ENCODE results near the gene KRTAP21-3. TPM values are rescaled to one million over a fixed set of nuclear protein-coding genes. Genes with fewer than 3 reads are reported as not detected.

The KRTAP21-3 gene
- total RNA-seq, 4 donors from 2014 or later: not detected

GRCh38 chr21:30713766-30714165 lies 4.8 kb downstream of the KRTAP21-3 start:
- DNase-seq: no peak
- TF ChIP-seq POLR2A (IDR thresholded peaks at IDR 0.05): no peak
- TF ChIP-seq, protein P1, sequence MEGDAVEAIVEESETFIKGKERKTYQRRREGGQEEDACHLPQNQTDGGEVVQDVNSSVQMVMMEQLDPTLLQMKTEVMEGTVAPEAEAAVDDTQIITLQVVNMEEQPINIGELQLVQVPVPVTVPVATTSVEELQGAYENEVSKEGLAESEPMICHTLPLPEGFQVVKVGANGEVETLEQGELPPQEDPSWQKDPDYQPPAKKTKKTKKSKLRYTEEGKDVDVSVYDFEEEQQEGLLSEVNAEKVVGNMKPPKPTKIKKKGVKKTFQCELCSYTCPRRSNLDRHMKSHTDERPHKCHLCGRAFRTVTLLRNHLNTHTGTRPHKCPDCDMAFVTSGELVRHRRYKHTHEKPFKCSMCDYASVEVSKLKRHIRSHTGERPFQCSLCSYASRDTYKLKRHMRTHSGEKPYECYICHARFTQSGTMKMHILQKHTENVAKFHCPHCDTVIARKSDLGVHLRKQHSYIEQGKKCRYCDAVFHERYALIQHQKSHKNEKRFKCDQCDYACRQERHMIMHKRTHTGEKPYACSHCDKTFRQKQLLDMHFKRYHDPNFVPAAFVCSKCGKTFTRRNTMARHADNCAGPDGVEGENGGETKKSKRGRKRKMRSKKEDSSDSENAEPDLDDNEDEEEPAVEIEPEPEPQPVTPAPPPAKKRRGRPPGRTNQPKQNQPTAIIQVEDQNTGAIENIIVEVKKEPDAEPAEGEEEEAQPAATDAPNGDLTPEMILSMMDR (IDR thresholded peaks at IDR 0.05): no peak
- Histone ChIP-seq H3K36me3 (no peaks in the 10 kb centered on the region), H3K4me1 (no peaks in the 10 kb centered on the region), H3K4me3 (no peak overlapping the region), H3K27me3 (no peaks in the 10 kb centered on the region), H3K27ac (no peak overlapping the region), H3K9me3 (no peaks in the 10 kb centered on the region)

DNA sequence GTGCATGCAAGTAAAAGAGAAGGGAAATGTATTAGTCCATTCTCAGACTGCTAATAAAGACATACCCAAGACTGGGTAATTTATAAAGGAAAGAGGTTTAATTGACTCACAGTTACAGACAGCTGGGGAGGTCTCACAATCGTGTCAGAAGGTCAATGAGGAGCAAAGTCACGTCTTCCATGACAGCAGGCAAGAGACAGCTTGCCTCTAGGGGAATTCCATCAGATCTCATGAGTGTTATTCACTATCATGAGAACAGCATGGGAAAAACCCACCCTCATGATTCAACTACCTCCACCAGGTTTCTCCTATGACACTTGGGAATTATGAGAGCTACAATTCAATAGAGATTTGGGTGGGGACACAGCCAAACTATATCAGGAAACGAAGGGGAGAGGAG lies 8.1 kb downstream of the KRTAP21-3 start:
- no peaks in the 10 kb centered on the region for H3K27me3 ChIP-seq
- H3K4me1 ChIP-seq: no peaks in the 10 kb centered on the region
- no peak for TF ChIP-seq POLR2A (IDR thresholded peaks at IDR 0.05)
- TF ChIP-seq, protein P1 (IDR thresholded peaks at IDR 0.05): no peak
- H3K36me3 ChIP-seq: no peaks in the 10 kb centered on the region
- H3K9me3 ChIP-seq: no peaks in the 10 kb centered on the region
- no peak for DNase-seq
- no peak overlapping the region for H3K4me3 ChIP-seq
- H3K27ac ChIP-seq: no peak overlapping the region

GRCh38 chr21:30707409-30707808 lies 11.2 kb downstream of the KRTAP21-3 start:
- H3K4me3 ChIP-seq: no peak overlapping the region
- H3K36me3 ChIP-seq: no peaks in the 10 kb centered on the region
- no peak overlapping the region for H3K27ac ChIP-seq
- DNase-seq: no peak
- no peaks in the 10 kb centered on the region for H3K27me3 ChIP-seq
- TF ChIP-seq, protein P1 (IDR thresholded peaks at IDR 0.05): no peak
- no peak for TF ChIP-seq POLR2A (IDR thresholded peaks at IDR 0.05)
- no peaks in the 10 kb centered on the region for H3K4me1 ChIP-seq
- H3K9me3 ChIP-seq: no peaks in the 10 kb centered on the region

DNA sequence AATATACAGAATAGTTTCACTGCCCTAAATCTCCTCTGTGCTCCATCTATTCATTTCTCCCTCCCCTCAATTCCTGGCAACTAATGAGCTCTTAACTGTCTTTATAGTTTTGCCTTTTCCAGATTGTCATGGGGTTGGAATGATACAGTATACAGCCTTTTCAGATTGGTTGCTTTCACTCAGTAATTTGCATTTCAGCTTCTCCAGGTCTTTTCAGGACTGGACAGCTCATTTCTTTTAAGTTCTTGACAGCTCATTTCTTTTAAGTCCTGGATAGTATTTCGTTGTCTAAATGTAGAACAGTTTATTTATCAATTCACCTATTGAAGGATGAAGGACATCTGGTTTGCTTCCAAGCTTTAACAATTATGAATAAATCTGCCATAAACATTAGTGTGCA lies 22.6 kb downstream of the KRTAP21-3 start:
- Histone ChIP-seq H3K27ac (no peak overlapping the region), H3K4me1 (no peaks in the 10 kb centered on the region), H3K36me3 (no peaks in the 10 kb centered on the region), H3K4me3 (no peak overlapping the region), H3K9me3 (peaks cover 0 to 4% (median 0%) of the 10 kb centered on the region in 4 donors), H3K27me3 (no peaks in the 10 kb centered on the region)
- no peak for TF ChIP-seq POLR2A (IDR thresholded peaks at IDR 0.05)
- TF ChIP-seq, protein P1 (IDR thresholded peaks at IDR 0.05): no peak
- no peak for DNase-seq

DNA sequence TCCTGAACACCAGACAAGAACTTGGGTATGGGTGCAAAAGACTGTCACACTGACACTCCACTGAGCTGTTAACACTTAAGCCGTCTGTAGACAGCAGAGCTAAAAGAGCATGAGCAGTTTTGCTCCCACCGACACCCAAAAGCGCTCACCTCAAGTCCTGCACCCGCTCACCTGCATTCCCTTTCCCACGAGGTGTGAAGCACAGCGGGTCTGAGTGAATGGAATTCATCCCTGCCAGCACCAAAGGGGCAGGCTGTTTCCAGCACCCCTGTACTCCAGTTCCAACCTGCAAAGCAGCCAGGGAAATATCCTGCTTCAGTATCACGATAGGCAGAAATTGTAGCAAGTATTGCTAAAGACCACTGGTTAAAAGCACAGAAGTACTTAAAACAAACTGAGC lies 28.8 kb downstream of the KRTAP21-3 start:
- Histone ChIP-seq H3K27me3 (no peaks in the 10 kb centered on the region), H3K27ac (no peak overlapping the region), H3K36me3 (no peaks in the 10 kb centered on the region), H3K9me3 (no peaks in the 10 kb centered on the region), H3K4me3 (no peak overlapping the region), H3K4me1 (no peaks in the 10 kb centered on the region)
- DNase-seq: no peak
- no peak for TF ChIP-seq POLR2A (IDR thresholded peaks at IDR 0.05)
- TF ChIP-seq, protein P1 (IDR thresholded peaks at IDR 0.05): no peak

DNA sequence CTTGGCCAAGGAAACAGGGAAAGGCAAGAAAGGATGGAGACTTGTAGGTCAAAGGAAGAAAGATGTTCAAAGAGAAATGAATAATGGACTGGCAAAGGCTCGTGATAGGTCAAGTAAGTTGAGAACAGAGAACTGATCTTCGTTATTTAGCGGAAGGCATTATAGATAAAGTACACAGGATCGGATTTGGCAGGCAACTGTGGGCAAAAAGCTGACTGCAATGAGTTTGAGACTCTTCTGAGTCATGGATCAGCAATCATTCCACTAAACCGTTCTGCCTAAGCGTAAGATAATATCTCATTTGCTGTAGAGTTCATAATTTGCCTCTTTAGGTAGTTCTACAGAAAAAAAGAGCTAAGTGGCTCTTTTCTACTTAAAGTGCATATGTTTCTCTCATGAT lies 34.1 kb downstream of the KRTAP21-3 start:
- Histone ChIP-seq H3K4me3 (no peak overlapping the region), H3K4me1 (no peaks in the 10 kb centered on the region), H3K27ac (no peak overlapping the region), H3K9me3 (no peaks in the 10 kb centered on the region), H3K27me3 (no peaks in the 10 kb centered on the region), H3K36me3 (no peaks in the 10 kb centered on the region)
- no peak for DNase-seq
- TF ChIP-seq, protein P1 (IDR thresholded peaks at IDR 0.05): no peak
- no peak for TF ChIP-seq POLR2A (IDR thresholded peaks at IDR 0.05)

Measured in Peyer's patch (tissue), 4 donors.